HFF-Myc (cell line): Measurements from ENCODE around the gene SPTBN1.

Source experiments
- DNase-seq: peaks from one replicate; pipeline ENCODE4 v3.0.0-alpha.2; 2011; ENCODE audit warnings: low read depth; ENCODE audit errors: extremely low read depth
- H3K4me3 ChIP-seq: replicated peaks from 2 replicates; pipeline ENCODE4 v1.5.1; 2011; ENCODE audit warnings: low read depth, mild to moderate bottlenecking, control low read depth, low read length
- TF ChIP-seq, protein P1 (sequence below): IDR thresholded peaks from 2 replicates; pipeline ENCODE4 v1.5.1; 2012; ENCODE audit warnings: mild to moderate bottlenecking, low read depth, low read length, control low read depth; ENCODE audit errors: missing control alignments

SPTBN1 gene

GRCh38 chr2:54618646-54619565 is 162.8 kb downstream of the SPTBN1 start:
- TF ChIP-seq, protein P1, sequence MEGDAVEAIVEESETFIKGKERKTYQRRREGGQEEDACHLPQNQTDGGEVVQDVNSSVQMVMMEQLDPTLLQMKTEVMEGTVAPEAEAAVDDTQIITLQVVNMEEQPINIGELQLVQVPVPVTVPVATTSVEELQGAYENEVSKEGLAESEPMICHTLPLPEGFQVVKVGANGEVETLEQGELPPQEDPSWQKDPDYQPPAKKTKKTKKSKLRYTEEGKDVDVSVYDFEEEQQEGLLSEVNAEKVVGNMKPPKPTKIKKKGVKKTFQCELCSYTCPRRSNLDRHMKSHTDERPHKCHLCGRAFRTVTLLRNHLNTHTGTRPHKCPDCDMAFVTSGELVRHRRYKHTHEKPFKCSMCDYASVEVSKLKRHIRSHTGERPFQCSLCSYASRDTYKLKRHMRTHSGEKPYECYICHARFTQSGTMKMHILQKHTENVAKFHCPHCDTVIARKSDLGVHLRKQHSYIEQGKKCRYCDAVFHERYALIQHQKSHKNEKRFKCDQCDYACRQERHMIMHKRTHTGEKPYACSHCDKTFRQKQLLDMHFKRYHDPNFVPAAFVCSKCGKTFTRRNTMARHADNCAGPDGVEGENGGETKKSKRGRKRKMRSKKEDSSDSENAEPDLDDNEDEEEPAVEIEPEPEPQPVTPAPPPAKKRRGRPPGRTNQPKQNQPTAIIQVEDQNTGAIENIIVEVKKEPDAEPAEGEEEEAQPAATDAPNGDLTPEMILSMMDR, result no peak
- H3K4me3 ChIP-seq, result no peak overlapping the region
- no peak for DNase-seq

DNA sequence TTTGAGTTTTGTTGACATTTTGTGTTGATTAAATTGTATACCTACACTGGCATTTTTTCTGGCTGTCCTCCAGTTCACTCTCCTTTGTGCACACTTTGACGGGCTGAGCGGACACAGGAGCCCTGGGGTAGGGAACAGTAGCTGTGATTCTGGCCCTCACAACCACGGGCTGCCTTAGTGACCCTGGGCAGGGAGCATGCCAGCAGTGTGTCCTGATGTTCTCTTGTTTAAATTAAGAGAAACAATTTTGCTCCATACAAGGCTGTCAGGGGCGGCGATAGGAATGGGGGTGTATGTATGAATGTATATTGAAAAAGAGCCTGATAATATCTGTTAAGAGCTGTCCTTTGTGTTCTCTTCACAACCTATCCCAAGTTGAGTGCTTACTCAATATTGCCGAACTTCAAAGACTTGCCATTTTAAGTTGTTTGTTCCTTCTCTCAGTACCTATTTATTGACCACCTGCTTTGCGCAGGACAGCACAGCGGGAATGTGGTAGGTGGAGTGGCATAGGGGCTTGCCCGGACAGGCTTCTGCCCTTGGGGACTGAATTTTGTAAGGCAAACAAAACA is 163.6 kb downstream of the SPTBN1 start:
- no peak overlapping the region for H3K4me3 ChIP-seq
- no peak for DNase-seq
- TF ChIP-seq, protein P1, result no peak

GRCh38 chr2:54620948-54621347 is 164.8 kb downstream of the SPTBN1 start:
- TF ChIP-seq, protein P1, result no peak
- no peak overlapping the region for H3K4me3 ChIP-seq
- DNase-seq, result no peak

GRCh38 chr2:54624591-54625071 is 168.5 kb downstream of the SPTBN1 start:
- no peak overlapping the region for H3K4me3 ChIP-seq
- DNase-seq, result no peak
- TF ChIP-seq, protein P1, result no peak

DNA sequence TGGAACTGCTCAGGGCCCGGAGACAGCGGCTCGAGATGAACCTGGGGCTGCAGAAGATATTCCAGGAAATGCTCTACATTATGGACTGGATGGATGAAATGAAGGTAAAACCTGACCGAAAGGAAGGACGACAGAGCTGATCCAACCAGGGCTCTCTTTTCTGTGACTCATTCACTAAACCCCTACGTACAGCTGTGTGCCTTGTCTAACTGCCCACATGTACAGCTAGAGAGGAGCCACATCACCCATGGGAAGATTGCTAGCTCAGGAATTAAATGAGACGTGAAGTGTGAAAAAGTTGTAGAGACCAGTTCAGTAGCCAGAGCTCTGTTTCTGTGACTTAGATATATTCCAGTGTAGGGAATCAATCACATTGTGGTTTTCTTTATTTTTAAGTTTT is 170.0 kb downstream of the SPTBN1 start:
- no peak overlapping the region for H3K4me3 ChIP-seq
- DNase-seq, result no peak
- TF ChIP-seq, protein P1, result no peak

DNA sequence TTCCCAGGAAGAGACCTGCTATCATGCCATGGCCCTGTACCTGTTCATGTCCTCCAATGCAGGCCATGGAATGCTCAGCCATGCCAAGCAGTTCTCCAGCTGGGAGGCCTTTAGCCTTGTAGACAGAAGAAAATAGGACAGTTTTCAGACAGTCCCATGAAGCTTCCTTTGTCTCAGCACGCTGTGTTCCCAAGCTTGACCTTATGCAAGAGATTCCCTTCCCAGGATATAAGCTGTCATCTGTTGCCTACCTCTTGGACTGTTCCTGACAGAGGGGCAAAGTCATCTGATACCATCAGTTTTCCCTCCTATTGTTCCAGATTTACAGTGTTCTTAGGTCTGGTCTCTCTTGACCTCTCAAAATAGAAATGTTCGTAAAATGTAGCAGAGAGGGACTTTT is 170.8 kb downstream of the SPTBN1 start:
- no peak for DNase-seq
- H3K4me3 ChIP-seq, result no peak overlapping the region
- TF ChIP-seq, protein P1, result no peak
